Fibroblast of lung (primary cell): Measurements from ENCODE around the gene SOX1.

Experiments used
- EZH2 ChIP-seq: IDR thresholded peaks from 2 replicates; pipeline ENCODE4 v1.5.1; 2012; ENCODE audit warnings: low read length, control low read depth, mild to moderate bottlenecking; ENCODE audit errors: missing control alignments
- TF ChIP-seq, protein P1 (sequence below), 2 donors: IDR thresholded peaks in 1 of 2; conservative IDR thresholded peaks in 1 of 2; 1 replicate in 1 of 2; 2 replicates in 1 of 2; pipeline ENCODE4 v1.5.1; 2011 to 2012; ENCODE audit warnings: low read length in 2 of 2, control low read depth in 1 of 2, inconsistent platforms in 1 of 2, low read depth in 1 of 2, mild to moderate bottlenecking in 1 of 2

DNA sequence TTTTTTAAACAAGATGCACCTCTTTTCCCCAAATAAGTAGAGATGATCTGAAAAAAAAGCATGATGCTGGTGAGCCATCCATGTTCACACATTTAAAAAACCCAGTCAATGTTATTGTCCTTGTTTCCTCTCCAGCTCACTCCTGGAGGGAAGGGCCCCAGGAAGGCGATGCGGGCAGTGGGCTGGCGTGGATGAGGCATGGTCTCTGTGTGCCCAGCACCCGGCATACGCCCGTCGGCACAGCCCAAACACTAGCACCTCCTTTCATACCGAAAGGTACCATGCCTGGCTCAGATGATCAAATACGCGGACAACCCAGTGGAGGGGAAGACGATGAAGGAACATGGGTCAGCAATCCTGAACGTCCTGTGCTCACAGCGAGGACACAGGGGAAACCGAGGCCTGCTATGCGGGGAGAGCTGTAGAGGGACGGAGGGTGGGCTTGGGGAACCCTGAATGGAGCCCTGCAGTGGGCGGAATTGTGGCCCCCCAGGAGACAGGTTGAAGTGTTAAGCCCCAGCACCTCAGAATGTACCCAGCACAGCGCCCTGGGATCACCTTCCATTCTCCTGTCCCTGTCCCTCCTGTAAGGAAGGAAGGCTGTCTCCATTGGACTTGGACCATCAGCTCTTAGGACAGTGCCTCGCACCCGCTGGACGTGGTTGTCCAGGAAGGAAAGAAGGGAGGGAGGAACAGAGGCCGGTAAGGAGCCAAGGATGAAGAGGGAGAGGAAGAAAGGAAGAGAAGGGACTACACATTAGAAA lies 49.4 kb downstream of the SOX1 start:
- TF ChIP-seq, protein P1, sequence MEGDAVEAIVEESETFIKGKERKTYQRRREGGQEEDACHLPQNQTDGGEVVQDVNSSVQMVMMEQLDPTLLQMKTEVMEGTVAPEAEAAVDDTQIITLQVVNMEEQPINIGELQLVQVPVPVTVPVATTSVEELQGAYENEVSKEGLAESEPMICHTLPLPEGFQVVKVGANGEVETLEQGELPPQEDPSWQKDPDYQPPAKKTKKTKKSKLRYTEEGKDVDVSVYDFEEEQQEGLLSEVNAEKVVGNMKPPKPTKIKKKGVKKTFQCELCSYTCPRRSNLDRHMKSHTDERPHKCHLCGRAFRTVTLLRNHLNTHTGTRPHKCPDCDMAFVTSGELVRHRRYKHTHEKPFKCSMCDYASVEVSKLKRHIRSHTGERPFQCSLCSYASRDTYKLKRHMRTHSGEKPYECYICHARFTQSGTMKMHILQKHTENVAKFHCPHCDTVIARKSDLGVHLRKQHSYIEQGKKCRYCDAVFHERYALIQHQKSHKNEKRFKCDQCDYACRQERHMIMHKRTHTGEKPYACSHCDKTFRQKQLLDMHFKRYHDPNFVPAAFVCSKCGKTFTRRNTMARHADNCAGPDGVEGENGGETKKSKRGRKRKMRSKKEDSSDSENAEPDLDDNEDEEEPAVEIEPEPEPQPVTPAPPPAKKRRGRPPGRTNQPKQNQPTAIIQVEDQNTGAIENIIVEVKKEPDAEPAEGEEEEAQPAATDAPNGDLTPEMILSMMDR (conservative IDR thresholded peaks at IDR 0.05 in 1 of 2, IDR thresholded peaks at IDR 0.05 in 1 of 2; ENCODE audit: low read depth in 1 of 2, low read length in 2 of 2): no peak
- TF ChIP-seq EZH2: no peak
